SKM-1 treated with dmso at 0.1 percent for 144 hours (cell line): Measurements from ENCODE around the gene CNTNAP2.
"Not testable (repeated sequence)": the region's sequence is repeated elsewhere in the genome, so short reads cannot be mapped to it uniquely, and the experiment has no call there.

ENCODE experiments used
- DNase-seq: peaks from one replicate; lab custom pipeline; 2025; ENCODE audit not compliant: unreplicated experiment; lab: John Stamatoyannopoulos, UW

The CNTNAP2 gene

DNA sequence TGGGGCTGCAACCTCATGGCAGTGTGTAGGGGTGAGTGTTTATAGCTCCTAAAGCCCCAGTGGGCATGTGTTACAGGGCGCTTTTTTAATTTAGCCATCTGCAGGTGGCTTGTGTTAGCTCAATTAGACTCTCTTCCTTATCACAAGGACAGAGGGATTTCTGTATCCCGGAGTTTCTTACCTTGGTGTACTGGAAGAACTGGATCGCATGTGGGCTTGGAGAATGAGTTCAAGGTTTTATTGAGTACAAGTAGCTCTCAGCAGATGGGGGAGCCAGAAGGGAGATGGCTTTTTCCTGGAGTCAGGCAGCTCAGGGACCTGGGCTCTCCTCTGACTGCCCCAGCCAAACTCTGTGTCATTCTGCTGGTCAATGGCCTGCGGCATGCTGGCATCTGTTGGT is 2320.4 kb downstream of the CNTNAP2 start:
- no peak for DNase-seq

DNA sequence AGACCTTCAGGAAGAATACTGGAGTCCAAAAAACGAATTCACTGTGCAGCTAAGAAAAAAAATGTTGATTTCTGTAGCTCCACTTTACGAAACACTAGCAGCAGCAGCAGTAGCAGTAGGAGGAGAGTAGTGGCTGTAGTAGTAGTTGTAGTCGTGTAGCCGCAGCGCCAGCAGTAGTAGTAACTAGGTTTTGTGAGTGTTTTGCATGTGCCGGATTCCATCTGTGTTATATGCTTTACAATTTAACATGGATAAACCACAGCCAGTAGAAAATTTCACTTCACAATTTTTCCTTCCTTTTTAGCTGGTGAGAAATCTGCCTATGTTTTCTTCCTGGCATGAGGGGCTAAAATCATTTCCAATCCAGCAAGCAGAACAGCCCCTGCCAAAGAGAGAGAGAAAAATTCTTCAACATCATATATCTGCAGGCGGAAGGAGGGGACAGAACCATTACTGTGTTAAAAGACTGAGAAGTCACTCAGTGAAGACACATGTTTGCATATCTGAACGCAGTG is 2325.6 kb downstream of the CNTNAP2 start:
- no peak for DNase-seq

DNA sequence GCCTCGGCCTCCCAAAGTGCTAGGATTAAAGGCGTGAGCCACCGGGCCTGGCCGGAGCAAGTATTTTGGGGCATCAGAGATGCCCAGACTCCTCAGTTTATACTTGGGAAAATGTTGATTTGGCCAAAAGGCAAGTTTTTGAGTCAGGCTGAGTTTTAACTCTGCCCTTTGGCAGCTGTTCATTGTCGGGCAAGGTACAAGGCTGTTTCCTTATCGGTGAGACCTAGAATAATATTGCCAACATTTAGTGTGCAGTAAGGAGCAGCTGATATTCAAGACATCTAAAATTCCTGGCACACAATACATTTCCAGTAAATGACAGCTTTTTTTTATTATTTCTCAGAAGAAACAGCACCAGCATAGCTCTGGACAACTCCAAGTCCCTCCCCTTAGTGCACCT is 2326.3 kb downstream of the CNTNAP2 start:
- no peak for DNase-seq

- DNase-seq, result no peak
Observed at GRCh38 chr7:148445260-148446044, 2328.9 kb downstream of the CNTNAP2 start.

DNA sequence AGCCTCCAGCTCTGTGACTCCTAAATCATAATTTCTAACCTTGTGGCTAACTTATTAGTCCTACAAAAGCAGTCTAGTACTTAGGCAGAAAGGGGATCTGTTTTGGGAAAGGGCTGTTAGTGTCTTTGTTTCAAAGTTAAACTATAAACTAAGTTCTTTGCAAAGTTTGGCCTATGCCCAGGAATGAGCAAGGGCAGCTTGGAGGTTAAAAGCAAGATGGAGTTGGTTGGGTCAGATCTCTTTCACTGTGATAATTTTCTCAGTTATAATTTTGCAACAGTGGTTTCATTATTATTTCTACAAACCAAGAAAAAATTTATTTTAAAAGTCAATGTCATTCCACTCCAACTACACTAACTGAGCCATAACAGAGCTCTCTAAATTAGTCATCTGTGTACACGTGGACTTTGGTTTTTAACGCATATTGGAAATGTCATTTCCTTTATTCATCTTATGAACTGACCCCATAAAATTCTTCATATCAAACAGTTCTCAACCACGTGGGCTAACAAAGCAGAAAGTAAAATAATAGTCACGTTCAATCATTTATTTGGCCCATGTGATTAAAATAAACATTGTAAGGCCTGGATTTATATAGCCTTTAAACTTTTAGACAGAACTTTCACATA is 2330.7 kb downstream of the CNTNAP2 start:
- DNase-seq, result no peak

DNA sequence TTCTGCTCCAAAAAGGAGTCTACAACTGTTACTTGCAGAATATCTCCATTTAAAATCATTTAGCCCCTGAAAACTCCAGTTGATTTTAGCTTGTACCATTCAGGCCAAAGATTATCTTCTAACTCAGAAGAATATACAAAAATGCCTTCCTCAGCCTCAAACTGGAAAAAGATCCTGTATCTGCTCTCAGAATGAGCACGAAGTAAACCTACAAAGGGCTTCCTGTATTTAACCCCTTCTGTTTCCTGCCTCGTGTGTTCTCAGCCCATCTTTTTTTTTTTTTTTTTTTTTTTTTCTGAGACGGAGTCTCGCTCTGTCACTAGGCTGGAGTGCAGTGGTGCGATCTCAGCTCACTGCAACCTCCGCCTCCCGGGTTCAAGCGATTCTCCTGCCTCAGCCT is 2334.9 kb downstream of the CNTNAP2 start:
- DNase-seq, result not testable (repeated sequence)

DNA sequence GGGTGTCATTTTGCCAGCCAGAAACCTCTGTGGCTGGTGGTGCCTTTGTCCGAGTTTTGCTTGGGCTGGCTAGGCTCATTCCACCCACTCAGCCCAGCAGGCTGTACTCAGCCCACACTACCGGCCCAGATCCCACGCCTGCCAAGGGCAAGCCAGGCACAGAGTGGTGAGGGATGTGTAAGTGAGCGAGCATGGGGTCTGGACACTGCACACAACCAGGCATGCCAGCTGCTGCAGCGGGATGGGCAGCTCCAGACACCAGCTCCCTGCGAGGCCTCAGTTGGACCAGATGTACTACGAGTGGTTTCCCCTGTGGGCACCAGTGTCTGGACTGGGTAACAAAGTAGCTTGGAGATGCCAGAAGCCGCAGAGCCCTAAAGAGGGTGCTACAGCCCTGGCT is 2339.8 kb downstream of the CNTNAP2 start:
- no peak for DNase-seq

- no peak for DNase-seq
Observed at GRCh38 chr7:148457310-148457921, 2340.8 kb downstream of the CNTNAP2 start.

GRCh38 chr7:148458263-148458662 is 2341.7 kb downstream of the CNTNAP2 start:
- no peak for DNase-seq

DNA sequence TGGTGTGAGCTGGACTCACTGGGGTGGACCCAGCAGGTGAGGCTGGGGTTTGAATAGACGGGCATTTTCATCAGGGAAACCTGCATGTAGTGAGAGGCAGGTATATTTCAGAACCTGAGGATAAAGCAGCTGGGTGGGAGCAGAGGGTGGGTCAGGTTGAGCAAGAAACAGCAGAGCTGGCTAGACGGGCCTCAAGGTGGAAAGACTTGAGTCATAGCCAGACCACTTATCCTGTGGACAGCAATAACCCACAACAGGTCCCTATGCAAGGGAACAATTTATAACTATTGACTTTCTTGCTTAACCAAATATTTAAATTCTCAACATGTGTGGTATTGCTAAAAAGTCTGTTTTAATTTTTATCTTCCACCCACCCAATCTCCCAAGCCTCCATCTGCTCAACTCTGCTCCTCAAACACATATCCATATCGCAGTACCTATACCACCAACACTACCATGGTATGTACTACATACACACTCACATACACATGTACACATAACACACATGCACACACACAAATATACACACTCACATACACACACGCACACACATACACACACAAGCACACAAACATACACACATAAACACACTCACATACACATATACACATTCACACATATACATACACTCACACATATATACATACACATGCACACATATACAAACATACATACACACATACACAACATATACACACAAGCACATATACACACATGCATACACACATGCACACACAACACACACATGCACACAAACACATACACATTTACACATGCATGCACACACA is 2345.0 kb downstream of the CNTNAP2 start:
- DNase-seq, result no peak

DNA sequence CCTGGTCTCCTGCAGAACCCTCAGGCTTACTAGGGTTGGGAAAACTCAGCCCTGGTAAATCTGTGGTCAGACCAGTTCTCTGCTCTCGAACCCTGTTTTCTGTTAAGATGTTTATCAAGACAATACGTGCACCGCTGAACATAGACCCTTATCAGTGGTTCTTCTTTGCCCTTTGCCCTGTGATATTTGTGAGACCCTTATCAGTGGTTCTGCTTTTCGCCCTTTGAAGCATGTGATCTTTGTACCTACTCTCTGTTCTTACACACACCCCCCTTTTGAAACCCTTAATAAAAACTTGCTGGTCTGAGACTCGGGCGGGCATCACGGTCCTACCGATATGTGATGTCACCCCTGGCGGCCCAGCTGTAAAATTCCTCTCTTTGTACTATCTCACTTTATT is 2346.2 kb downstream of the CNTNAP2 start:
- not testable (repeated sequence) for DNase-seq

DNA sequence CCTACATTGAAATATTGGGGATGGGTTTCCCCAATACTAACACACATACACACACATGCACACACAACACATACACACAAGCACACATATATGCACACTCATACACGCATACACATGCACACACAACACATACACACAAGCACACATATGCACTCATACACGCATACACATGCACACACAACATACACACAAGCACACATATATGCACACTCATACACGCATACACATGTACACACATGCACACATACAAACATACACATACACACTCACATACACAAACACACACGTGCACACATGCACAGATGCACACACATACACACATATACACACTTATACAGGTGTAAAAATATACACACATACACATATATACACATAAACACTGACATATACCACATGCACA is 2346.6 kb downstream of the CNTNAP2 start:
- DNase-seq, result no peak

- DNase-seq, result no peak
Observed at GRCh38 chr7:148464947-148465346, 2348.3 kb downstream of the CNTNAP2 start.

- not testable (repeated sequence) for DNase-seq
Observed at GRCh38 chr7:148465441-148465840, 2348.8 kb downstream of the CNTNAP2 start.

- no peak for DNase-seq
Observed at GRCh38 chr7:148466120-148466519, 2349.5 kb downstream of the CNTNAP2 start.

- DNase-seq, result no peak
Observed at GRCh38 chr7:148468700-148469098, 2352.1 kb downstream of the CNTNAP2 start.
